Measurements from ENCODE around the gene ATG5. TPM values are rescaled to one million over a fixed set of nuclear protein-coding genes. Genes with fewer than 3 reads are reported as not detected.
"Not testable (repeated sequence)": the region's sequence is repeated elsewhere in the genome, so short reads cannot be mapped to it uniquely, and the experiment has no call there.

Gene ATG5
- polyA plus RNA-seq, 4 donors, result 40.6 to 60.4 (median 50.0) TPM

DNA sequence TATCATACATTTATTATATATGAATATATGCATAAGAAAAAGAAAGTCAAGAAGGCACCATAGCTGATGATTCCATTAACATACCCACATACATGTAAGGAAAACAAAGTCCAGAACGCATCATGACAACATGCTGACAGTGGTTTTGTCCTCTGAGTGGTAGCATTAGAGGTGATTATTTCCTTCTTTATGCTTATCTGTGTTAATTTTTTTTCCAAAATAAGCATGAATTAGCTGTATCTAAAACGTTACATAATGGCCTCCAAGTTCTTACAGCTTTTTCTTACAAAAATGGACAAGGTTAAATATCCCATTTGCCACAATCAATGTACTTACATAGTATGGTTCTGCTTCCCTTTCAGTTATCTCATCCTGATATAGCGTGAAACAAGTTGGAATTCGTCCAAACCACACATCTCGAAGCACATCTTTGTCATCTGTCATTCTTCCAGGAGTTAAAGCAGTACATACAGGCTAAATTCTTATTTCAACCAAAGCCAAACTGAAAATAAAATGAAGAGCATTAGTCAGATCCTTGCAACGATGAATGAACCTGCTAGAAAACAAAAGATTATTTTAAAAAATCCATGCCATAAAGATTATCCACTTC lies 9.7 kb downstream of the ATG5 start:
- no peak for DNase-seq (ENCODE audit: low read depth in 4 of 4, low spot score in 3 of 4)

DNA sequence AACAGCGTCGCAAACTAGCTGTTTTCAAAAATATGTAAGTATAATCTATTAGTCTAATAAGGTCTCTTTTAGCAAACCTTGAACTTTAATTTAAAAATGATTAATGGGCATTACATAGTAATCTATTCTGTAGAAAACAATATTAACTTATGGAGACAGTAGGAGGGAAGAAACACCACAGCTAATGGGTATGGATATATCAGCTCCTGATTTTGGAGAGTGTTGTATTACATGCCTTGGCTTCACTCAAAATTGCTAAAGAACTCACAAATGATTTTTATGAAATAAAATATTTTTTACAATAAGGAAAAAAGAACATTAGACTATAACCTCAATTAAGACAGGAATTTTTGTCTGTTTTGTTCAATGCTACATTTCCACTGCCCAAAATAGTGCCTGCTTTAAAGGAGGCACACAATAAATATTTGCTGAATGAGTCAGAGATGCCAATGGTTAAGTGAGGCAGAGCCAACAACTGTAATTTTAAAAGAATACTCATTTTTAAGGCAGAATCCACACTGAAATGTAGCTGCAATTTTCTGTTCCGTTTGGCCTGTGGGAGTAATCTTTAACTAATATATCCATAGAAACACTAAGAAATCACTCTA lies 15.7 kb downstream of the ATG5 start:
- no peak for DNase-seq (ENCODE audit: low read depth in 4 of 4, low spot score in 3 of 4)

DNA sequence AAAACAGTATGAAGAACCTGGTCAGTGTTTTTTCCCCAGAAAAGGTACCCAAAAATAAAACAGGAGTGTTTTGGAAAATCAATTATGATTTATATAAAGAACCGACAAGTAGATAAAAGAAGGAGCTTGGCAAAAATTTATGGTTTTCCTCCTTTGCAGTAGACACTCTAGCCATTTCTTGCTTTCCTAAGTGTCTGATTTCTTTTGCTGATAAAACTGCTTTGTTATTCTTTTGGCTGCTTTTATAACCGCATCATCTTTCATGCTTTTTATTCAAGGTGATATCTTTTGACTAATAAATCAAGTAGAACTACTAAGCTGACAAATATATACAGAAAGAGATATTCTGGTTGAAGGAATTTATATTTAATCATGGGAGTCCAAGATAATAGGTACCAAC lies 16.6 kb downstream of the ATG5 start:
- DNase-seq (ENCODE audit: low read depth in 4 of 4, low spot score in 3 of 4), result no peak

- DNase-seq (ENCODE audit: low read depth in 4 of 4, low spot score in 3 of 4), result no peak
Measured at GRCh38 chr6:106305740-106306139, 19.8 kb downstream of the ATG5 start.

DNA sequence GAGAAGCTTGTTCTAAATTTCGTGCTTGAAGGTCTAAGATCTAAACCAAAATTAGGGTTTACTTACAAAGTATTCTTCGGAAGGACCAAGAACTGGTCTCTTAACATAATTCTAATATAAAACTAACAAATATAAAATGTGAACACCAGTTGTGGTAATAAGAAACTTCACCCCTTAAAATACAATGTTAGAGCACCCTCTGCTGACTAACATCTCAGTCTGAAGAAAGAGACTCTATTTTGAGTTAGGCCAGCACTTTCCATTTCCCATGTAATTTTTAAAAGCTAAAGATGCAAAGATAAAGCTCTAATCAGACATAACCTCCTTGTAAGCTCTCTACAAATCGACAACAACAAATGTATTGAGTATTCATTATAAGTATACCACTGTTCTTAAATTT lies 24.6 kb downstream of the ATG5 start:
- DNase-seq (ENCODE audit: low read depth in 4 of 4, low spot score in 3 of 4), result peak in 2 of 4 donors; percentile 3 to 5

DNA sequence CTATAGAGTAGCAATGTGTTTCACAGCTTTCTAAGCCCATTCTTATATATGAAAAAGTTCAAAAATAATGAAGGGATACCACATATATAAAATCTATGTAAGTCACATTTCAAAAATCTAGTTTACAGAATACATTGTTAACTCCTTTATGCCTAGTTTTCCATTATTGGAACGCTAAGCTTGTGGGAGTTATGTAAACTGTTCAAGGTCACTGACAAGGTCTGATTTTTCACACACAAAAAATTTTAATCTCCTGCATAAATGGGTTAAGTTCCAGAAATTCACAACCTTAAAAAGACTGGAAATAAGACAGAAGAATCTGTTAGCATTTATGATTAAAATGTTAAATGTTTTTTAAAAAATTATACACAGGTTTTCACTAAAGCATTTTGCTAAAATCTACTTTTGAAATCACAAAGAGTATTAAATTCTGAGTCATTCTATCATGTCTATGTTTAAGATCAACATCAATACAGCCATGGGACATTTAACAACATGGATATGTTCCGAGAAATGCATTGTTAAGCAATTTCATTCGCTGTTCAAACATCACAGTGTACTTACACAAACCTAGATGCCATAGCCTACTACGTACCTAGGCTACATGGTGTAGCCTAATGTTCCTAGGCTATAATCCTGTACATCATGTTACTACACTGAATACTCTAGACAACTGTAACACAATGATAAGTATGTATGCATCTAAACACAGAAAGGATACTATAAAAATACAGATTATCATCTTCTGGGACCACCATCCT lies 25.4 kb downstream of the ATG5 start:
- DNase-seq (ENCODE audit: low read depth in 4 of 4, low spot score in 3 of 4), result no peak

DNA sequence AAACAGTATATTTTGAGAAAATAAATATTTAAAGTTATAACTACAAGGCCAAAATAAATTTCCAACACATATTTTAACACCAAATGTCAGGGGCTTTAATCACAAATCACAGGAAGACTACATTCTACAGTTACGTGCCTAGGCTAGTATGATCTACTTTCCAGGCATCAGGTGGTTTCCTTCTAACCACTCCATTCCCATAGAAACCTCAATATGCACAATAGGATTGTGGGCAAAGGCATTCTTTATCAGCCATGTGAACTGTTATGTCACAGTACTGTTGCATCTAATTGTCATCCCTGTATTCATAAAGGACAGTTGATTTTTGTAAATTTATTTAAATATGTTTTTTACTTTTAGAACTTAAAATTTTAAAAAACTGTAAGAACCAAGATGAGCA lies 32.4 kb downstream of the ATG5 start:
- no peak for DNase-seq (ENCODE audit: low read depth in 4 of 4, low spot score in 3 of 4)

DNA sequence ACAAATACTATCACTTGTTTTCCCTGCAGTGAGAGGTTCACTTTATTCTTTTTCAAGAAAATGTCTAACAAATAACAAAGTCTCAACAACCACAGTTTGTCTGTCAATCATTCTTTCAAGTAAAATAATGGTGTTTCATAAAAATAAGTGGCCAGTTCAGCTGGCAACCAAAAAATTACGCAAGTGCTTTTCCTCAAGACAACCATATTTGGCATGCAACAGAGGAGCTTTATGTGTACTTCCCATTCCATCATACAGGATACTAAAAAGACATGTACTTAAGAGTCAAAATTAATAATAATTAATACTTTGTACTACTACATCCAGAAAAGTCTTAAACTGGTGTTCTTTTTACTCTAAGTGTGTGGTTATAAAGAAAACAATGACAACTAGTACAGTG lies 34.6 kb downstream of the ATG5 start:
- DNase-seq (ENCODE audit: low read depth in 4 of 4, low spot score in 3 of 4), result no peak

GRCh38 chr6:106290032-106290431 lies 35.5 kb downstream of the ATG5 start:
- DNase-seq (ENCODE audit: low read depth in 4 of 4, low spot score in 3 of 4), result no peak

DNA sequence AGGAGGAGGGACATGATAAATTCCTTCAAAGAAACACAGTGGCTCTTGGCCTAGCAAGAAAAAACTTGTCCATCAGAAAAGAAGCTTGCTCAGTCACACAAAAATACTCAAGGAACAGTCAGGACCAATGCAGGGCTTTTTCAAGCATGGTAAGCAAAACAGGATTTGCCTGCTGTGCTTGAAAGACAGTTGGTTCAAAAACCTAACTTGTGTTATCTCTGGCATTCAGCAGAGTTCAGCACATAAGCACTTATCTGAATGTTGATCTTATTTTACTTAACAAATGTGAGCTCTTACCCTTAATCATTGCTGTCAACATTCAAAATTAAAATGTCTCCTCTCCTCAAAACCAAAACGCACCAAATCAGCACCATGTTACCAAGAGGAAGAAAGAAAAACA lies 38.3 kb downstream of the ATG5 start:
- DNase-seq (ENCODE audit: low read depth in 4 of 4, low spot score in 3 of 4), result no peak

DNA sequence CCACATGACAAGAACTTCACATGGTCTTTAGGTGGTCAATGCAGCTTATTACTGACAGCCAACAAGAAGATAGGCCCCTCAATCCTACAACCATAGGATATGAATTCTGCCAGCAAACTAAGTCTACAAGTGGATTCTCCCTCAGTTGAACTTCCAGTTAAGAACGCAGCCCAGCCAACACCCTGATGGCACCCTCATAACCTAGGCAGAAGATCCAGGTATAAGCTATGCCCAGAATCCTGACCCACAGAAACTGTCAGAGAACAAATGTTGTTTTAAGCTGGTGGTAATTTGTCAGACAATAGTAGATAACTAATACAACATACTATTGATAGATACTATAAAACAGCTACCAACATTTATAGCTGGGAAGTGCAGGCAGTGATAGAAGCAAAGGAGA lies 38.8 kb downstream of the ATG5 start:
- DNase-seq (ENCODE audit: low read depth in 4 of 4, low spot score in 3 of 4), result no peak

GRCh38 chr6:106283481-106283880 lies 42.1 kb downstream of the ATG5 start:
- DNase-seq (ENCODE audit: low read depth in 4 of 4, low spot score in 3 of 4), result no peak

- DNase-seq (ENCODE audit: low read depth in 4 of 4, low spot score in 3 of 4), result no peak
Measured at GRCh38 chr6:106281661-106282060, 43.9 kb downstream of the ATG5 start.

DNA sequence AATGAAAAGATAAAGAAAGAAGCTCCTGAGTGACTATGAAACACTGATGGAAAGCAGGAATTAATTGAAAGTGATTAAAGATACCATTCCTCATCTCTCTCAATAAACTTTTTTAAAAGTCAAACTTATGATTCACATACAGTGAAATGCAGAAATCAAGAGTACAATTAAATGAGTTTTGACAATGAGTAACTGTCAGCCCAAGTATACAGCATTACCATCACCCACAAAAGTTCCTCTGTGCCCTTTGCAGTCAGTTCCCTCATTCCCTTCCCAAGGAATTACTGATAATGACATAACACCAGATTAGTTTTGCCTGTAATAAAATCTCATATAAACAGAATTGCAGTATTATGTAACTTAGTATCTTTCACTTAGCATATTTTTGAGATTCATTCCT lies 44.5 kb downstream of the ATG5 start:
- no peak for DNase-seq (ENCODE audit: low read depth in 4 of 4, low spot score in 3 of 4)

- no peak for DNase-seq (ENCODE audit: low read depth in 4 of 4, low spot score in 3 of 4)
Measured at GRCh38 chr6:106279179-106279578, 46.4 kb downstream of the ATG5 start.

DNA sequence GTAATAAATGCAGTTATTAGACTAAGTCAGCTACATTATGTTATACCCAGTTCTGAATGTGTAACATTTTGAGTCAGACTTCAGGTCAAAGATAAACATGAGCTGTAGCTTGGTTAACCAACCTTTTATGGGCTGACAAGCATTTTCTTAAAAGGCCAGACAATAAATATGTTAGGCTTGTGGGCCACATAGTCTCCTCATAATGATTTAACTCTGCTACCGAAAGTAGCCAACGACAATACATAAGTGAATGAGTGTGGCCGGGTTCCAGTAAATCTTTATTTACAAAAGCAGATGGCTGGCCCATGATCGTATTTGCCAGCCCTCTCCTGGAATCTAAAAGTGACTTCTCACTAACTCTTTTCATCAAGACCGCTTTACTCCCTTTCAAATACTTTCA lies 49.9 kb downstream of the ATG5 start:
- DNase-seq (ENCODE audit: low read depth in 4 of 4, low spot score in 3 of 4), result no peak

GRCh38 chr6:106273087-106273486 lies 52.5 kb downstream of the ATG5 start:
- no peak for DNase-seq (ENCODE audit: low read depth in 4 of 4, low spot score in 3 of 4)

DNA sequence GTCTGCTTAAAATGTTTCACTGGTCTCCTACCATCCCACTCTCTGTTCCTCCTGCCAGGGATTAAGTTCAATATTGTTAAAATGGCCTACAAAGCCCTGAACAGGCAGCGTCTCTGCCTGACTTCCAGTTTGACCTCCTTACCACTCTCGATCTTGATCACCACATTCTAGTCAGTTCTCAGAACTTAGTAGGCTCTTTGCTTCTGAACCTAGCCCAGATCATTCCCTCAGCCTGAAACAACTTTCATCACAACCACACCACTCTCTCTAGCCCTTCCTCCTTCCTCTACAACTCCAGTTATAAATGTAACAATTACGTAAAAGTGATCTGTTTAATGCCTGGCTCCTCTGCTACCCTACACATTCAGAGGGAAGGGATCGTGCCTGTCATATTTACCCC lies 53.3 kb downstream of the ATG5 start:
- DNase-seq (ENCODE audit: low read depth in 4 of 4, low spot score in 3 of 4), result no peak

GRCh38 chr6:106270414-106270813 lies 55.1 kb downstream of the ATG5 start:
- no peak for DNase-seq (ENCODE audit: low read depth in 4 of 4, low spot score in 3 of 4)

GRCh38 chr6:106269268-106269919 lies 56.2 kb downstream of the ATG5 start:
- not testable (repeated sequence) for DNase-seq (ENCODE audit: low read depth in 4 of 4, low spot score in 3 of 4)

DNA sequence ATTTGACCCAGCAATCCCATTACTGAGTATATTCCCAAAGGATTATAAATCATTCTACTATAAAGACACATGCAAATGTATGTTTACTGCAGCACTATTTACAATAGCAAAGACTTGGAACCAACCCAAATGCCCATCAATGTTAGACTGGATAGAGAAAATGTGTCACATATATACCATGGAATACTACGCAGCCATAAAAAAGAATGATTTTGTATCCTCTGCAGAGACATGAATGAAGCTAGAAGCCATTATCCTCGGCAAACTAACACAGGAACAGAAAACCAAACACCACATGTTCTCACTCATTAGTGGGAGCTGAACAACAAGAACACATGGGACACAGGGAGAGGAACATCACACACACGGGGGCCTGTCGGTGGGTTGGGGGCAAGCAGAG lies 57.1 kb downstream of the ATG5 start:
- not testable (repeated sequence) for DNase-seq (ENCODE audit: low read depth in 4 of 4, low spot score in 3 of 4)

DNA sequence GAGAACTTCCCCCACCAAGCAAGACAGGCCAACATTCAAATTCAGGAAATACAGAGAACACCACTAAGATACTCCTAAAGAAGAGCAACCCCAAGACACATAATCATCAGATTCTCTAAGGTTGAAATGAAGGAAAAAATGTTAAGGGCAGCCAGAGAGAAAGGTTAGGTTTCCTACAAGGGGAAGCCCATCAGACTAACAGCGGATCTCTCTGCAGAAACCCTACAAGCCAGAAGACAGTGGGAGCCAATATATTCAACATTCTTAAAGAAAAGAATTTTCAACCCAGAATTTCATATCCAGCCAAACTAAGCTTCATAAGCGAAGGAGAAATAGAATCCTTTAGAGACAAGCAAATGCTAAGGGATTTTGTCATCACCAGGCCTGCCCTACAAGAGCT lies 61.1 kb downstream of the ATG5 start:
- DNase-seq (ENCODE audit: low read depth in 4 of 4, low spot score in 3 of 4), result not testable (repeated sequence)
